GM18508 (cell line): ENCODE results near the gene RPS6KA2.
"Not testable (repeated sequence)": the region's sequence is repeated elsewhere in the genome, so short reads cannot be mapped to it uniquely, and the experiment has no call there.

Experiments used
- ATAC-seq: cut with Tn5 transposase; IDR thresholded peaks from one replicate; pipeline ENCODE4 v1.9.1; 2021; ENCODE audit warnings: moderate number of reproducible peaks; ENCODE audit not compliant: insufficient read depth, unreplicated experiment

RPS6KA2 gene

GRCh38 chr6:166636191-166636933, 9.3 kb upstream of the RPS6KA2 start:
- ATAC-seq: no peak

GRCh38 chr6:166635013-166635970, 8.2 kb upstream of the RPS6KA2 start:
- ATAC-seq: no peak

GRCh38 chr6:166634581-166634980, 7.5 kb upstream of the RPS6KA2 start:
- not testable (repeated sequence) for ATAC-seq

GRCh38 chr6:166633732-166634535, 6.9 kb upstream of the RPS6KA2 start:
- no peak for ATAC-seq

GRCh38 chr6:166632731-166633130, 5.7 kb upstream of the RPS6KA2 start:
- no peak for ATAC-seq

GRCh38 chr6:166630462-166630861, 3.4 kb upstream of the RPS6KA2 start:
- ATAC-seq: no peak

- ATAC-seq: no peak
These were observed 2.6 kb upstream of the RPS6KA2 start for GRCh38 chr6:166629628-166630027.

- ATAC-seq: peak; percentile 16
These were observed 1.1 kb upstream of the RPS6KA2 start for GRCh38 chr6:166627875-166628801.

GRCh38 chr6:166626177-166627032, 646 bp downstream of the RPS6KA2 start:
- no peak for ATAC-seq

GRCh38 chr6:166625356-166625755, 1.7 kb downstream of the RPS6KA2 start:
- ATAC-seq: no peak

- no peak for ATAC-seq
These were observed 2.8 kb downstream of the RPS6KA2 start for GRCh38 chr6:166624275-166624674.

GRCh38 chr6:166623318-166623717, 3.7 kb downstream of the RPS6KA2 start:
- no peak for ATAC-seq

- no peak for ATAC-seq
These were observed 5.9 kb downstream of the RPS6KA2 start for GRCh38 chr6:166621114-166621540.

GRCh38 chr6:166620478-166621113, 6.5 kb downstream of the RPS6KA2 start:
- no peak for ATAC-seq

- ATAC-seq: no peak
These were observed 7.1 kb downstream of the RPS6KA2 start for GRCh38 chr6:166619912-166620311.

- ATAC-seq: no peak
These were observed 7.9 kb downstream of the RPS6KA2 start for GRCh38 chr6:166618866-166619761.

- ATAC-seq: no peak
These were observed 8.8 kb downstream of the RPS6KA2 start for GRCh38 chr6:166618251-166618650.
